ENCODE data around the gene RETREG1.

Gene RETREG1

GRCh38 chr5:16644301-16644889 is 27.6 kb upstream of the RETREG1 start:
- Histone ChIP-seq H2BK5ac (ENCODE audit: low read depth, low read length, poor library complexity, severe bottlenecking) (no peak overlapping the region), H3K27ac (ENCODE audit: low read length, poor library complexity, severe bottlenecking) (no peak overlapping the region), H4K91ac (ENCODE audit: low read length) (no peak overlapping the region), H2BK15ac (ENCODE audit: low read depth, poor library complexity, severe bottlenecking) (no peak overlapping the region), H3K4me1 (ENCODE audit: control insufficient read depth, insufficient read depth, low read depth, low read length) (no peaks in the 10 kb centered on the region), H3K14ac (ENCODE audit: low read length in 2 of 2) (no peak overlapping the region), H3K4me3 (ENCODE audit: insufficient read depth in 1 of 2, low read depth in 1 of 2, low read length in 2 of 2) (no peak overlapping the region), H3K4me2 (ENCODE audit: low read length, poor library complexity, severe bottlenecking) (no peak overlapping the region), H3K18ac (ENCODE audit: low read depth in 1 of 2, low read length in 2 of 2) (no peak overlapping the region), H3K36me3 (ENCODE audit: control insufficient read depth in 1 of 2, insufficient read depth in 2 of 2, low read depth in 1 of 2, low read length in 2 of 2) (no peaks in the 10 kb centered on the region), H4K8ac (ENCODE audit: low read length) (no peak overlapping the region), H2BK120ac (ENCODE audit: low read depth, low read length) (no peak overlapping the region), H3K79me1 (replicated peaks; ENCODE audit: low read length, poor library complexity, severe bottlenecking) (no peaks in the 10 kb centered on the region), H2AK5ac (ENCODE audit: low read length, severe bottlenecking) (no peak overlapping the region), H2AFZ (ENCODE audit: low read depth, low read length) (no peak overlapping the region), H3K4ac (ENCODE audit: low read depth in 1 of 2, low read length in 2 of 2) (no peak overlapping the region), H3K9ac (ENCODE audit: low read length) (no peak overlapping the region), H2BK12ac (ENCODE audit: low read length in 2 of 2) (no peak overlapping the region), H3K27me3 (ENCODE audit: control insufficient read depth in 1 of 2, insufficient read depth in 1 of 2, low read length in 2 of 2) (peaks cover 7 to 11% of the 10 kb centered on the region in 2 experiments), H3K9me3 (ENCODE audit: control insufficient read depth, low read length) (no peaks in the 10 kb centered on the region), H3K23ac (ENCODE audit: low read length in 2 of 2) (no peak overlapping the region)
- no peak for DNase-seq
- WGBS, result 91% methylated on average over 11 of the region's 11 CpGs

- Histone ChIP-seq H3K4me2 (ENCODE audit: low read length, poor library complexity, severe bottlenecking) (no peak overlapping the region), H2AK5ac (ENCODE audit: low read length, severe bottlenecking) (no peak overlapping the region), H2BK120ac (ENCODE audit: low read depth, low read length) (no peak overlapping the region), H2BK12ac (ENCODE audit: low read length in 2 of 2) (no peak overlapping the region), H4K91ac (ENCODE audit: low read length) (no peak overlapping the region), H3K14ac (ENCODE audit: low read length in 2 of 2) (no peak overlapping the region), H3K36me3 (ENCODE audit: control insufficient read depth in 1 of 2, insufficient read depth in 2 of 2, low read depth in 1 of 2, low read length in 2 of 2) (no peaks in the 10 kb centered on the region), H3K79me1 (replicated peaks; ENCODE audit: low read length, poor library complexity, severe bottlenecking) (no peaks in the 10 kb centered on the region), H3K27me3 (ENCODE audit: control insufficient read depth in 1 of 2, insufficient read depth in 1 of 2, low read length in 2 of 2) (peaks cover 7 to 13% of the 10 kb centered on the region in 2 experiments), H2BK5ac (ENCODE audit: low read depth, low read length, poor library complexity, severe bottlenecking) (no peak overlapping the region), H4K8ac (ENCODE audit: low read length) (no peak overlapping the region), H2BK15ac (ENCODE audit: low read depth, poor library complexity, severe bottlenecking) (no peak overlapping the region), H3K4me1 (ENCODE audit: control insufficient read depth, insufficient read depth, low read depth, low read length) (no peaks in the 10 kb centered on the region), H3K9ac (ENCODE audit: low read length) (no peak overlapping the region), H3K4me3 (ENCODE audit: insufficient read depth in 1 of 2, low read depth in 1 of 2, low read length in 2 of 2) (no peak overlapping the region), H3K4ac (ENCODE audit: low read depth in 1 of 2, low read length in 2 of 2) (no peak overlapping the region), H2AFZ (ENCODE audit: low read depth, low read length) (no peak overlapping the region), H3K23ac (ENCODE audit: low read length in 2 of 2) (no peak overlapping the region), H3K27ac (ENCODE audit: low read length, poor library complexity, severe bottlenecking) (no peak overlapping the region), H3K9me3 (ENCODE audit: control insufficient read depth, low read length) (no peaks in the 10 kb centered on the region), H3K18ac (ENCODE audit: low read depth in 1 of 2, low read length in 2 of 2) (no peak overlapping the region)
- 90% methylated on average over 2 of the region's 2 CpGs for WGBS
- DNase-seq, result no peak
These were observed 26.1 kb upstream of the RETREG1 start for GRCh38 chr5:16642867-16643266.

GRCh38 chr5:16639206-16639605 is 22.4 kb upstream of the RETREG1 start:
- no peak overlapping the region for H3K9ac ChIP-seq (ENCODE audit: low read length)
- H3K4me3 ChIP-seq (ENCODE audit: insufficient read depth in 1 of 2, low read depth in 1 of 2, low read length in 2 of 2), result no peak overlapping the region
- H4K8ac ChIP-seq (ENCODE audit: low read length), result no peak overlapping the region
- H3K18ac ChIP-seq (ENCODE audit: low read depth in 1 of 2, low read length in 2 of 2), result no peak overlapping the region
- H4K91ac ChIP-seq (ENCODE audit: low read length), result no peak overlapping the region
- no peak overlapping the region for H2AFZ ChIP-seq (ENCODE audit: low read depth, low read length)
- peaks cover 6 to 13% of the 10 kb centered on the region in 2 experiments for H3K27me3 ChIP-seq (ENCODE audit: control insufficient read depth in 1 of 2, insufficient read depth in 1 of 2, low read length in 2 of 2)
- no peaks in the 10 kb centered on the region for H3K9me3 ChIP-seq (ENCODE audit: control insufficient read depth, low read length)
- no peak overlapping the region for H2BK12ac ChIP-seq (ENCODE audit: low read length in 2 of 2)
- H2BK120ac ChIP-seq (ENCODE audit: low read depth, low read length), result no peak overlapping the region
- no peaks in the 10 kb centered on the region for H3K4me1 ChIP-seq (ENCODE audit: control insufficient read depth, insufficient read depth, low read depth, low read length)
- no peak overlapping the region for H2BK15ac ChIP-seq (ENCODE audit: low read depth, poor library complexity, severe bottlenecking)
- no peak overlapping the region for H3K4ac ChIP-seq (ENCODE audit: low read depth in 1 of 2, low read length in 2 of 2)
- whole genome bisulfite sequencing, result 89% methylated on average over 4 of the region's 4 CpGs
- no peaks in the 10 kb centered on the region for H3K36me3 ChIP-seq (ENCODE audit: control insufficient read depth in 1 of 2, insufficient read depth in 2 of 2, low read depth in 1 of 2, low read length in 2 of 2)
- no peak for DNase-seq
- H2AK5ac ChIP-seq (ENCODE audit: low read length, severe bottlenecking), result no peak overlapping the region
- H3K4me2 ChIP-seq (ENCODE audit: low read length, poor library complexity, severe bottlenecking), result no peak overlapping the region
- H3K79me1 ChIP-seq (replicated peaks; ENCODE audit: low read length, poor library complexity, severe bottlenecking), result no peaks in the 10 kb centered on the region
- no peak overlapping the region for H3K14ac ChIP-seq (ENCODE audit: low read length in 2 of 2)
- no peak overlapping the region for H3K27ac ChIP-seq (ENCODE audit: low read length, poor library complexity, severe bottlenecking)
- no peak overlapping the region for H2BK5ac ChIP-seq (ENCODE audit: low read depth, low read length, poor library complexity, severe bottlenecking)
- no peak overlapping the region for H3K23ac ChIP-seq (ENCODE audit: low read length in 2 of 2)

GRCh38 chr5:16628376-16628775 is 11.6 kb upstream of the RETREG1 start:
- Histone ChIP-seq H2AK5ac (ENCODE audit: low read length, severe bottlenecking) (no peak overlapping the region), H4K8ac (ENCODE audit: low read length) (no peak overlapping the region), H2AFZ (ENCODE audit: low read depth, low read length) (no peak overlapping the region), H3K23ac (ENCODE audit: low read length in 2 of 2) (no peak overlapping the region), H2BK15ac (ENCODE audit: low read depth, poor library complexity, severe bottlenecking) (no peak overlapping the region), H2BK120ac (ENCODE audit: low read depth, low read length) (no peak overlapping the region), H3K4me1 (ENCODE audit: control insufficient read depth, insufficient read depth, low read depth, low read length) (no peaks in the 10 kb centered on the region), H4K91ac (ENCODE audit: low read length) (no peak overlapping the region), H3K36me3 (ENCODE audit: control insufficient read depth in 1 of 2, insufficient read depth in 2 of 2, low read depth in 1 of 2, low read length in 2 of 2) (no peaks in the 10 kb centered on the region), H3K9me3 (ENCODE audit: control insufficient read depth, low read length) (no peaks in the 10 kb centered on the region), H3K18ac (ENCODE audit: low read depth in 1 of 2, low read length in 2 of 2) (no peak overlapping the region), H3K4me3 (ENCODE audit: insufficient read depth in 1 of 2, low read depth in 1 of 2, low read length in 2 of 2) (no peak overlapping the region), H3K4me2 (ENCODE audit: low read length, poor library complexity, severe bottlenecking) (no peak overlapping the region), H3K9ac (ENCODE audit: low read length) (no peak overlapping the region), H3K27ac (ENCODE audit: low read length, poor library complexity, severe bottlenecking) (no peak overlapping the region), H3K4ac (ENCODE audit: low read depth in 1 of 2, low read length in 2 of 2) (no peak overlapping the region), H3K14ac (ENCODE audit: low read length in 2 of 2) (no peak overlapping the region), H2BK5ac (ENCODE audit: low read depth, low read length, poor library complexity, severe bottlenecking) (no peak overlapping the region), H3K27me3 (ENCODE audit: control insufficient read depth in 1 of 2, insufficient read depth in 1 of 2, low read length in 2 of 2) (peaks cover 0 to 51% of the 10 kb centered on the region in 2 experiments), H3K79me1 (replicated peaks; ENCODE audit: low read length, poor library complexity, severe bottlenecking) (no peaks in the 10 kb centered on the region), H2BK12ac (ENCODE audit: low read length in 2 of 2) (no peak overlapping the region)
- DNase-seq, result no peak
- 67% methylated on average over 3 of the region's 3 CpGs for WGBS

Data from mesenchymal stem cell (in vitro differentiated cells and primary cell).